KMS-11 (cell line): ENCODE data around the gene EPHA8.

ENCODE experiments used
- H2AFZ ChIP-seq: fragments of 200-600 bp; sonication (generic); 2 replicates; pipeline ENCODE4 v1.6.1; 2016; ENCODE audit warnings: antibody characterized with exemption, mixed run types, low read depth
- H3K27ac ChIP-seq: fragments of 200-600 bp; sonication (generic); 2 replicates; pipeline ENCODE4 v1.6.1; 2016; ENCODE audit warnings: mild to moderate bottlenecking, mixed run types
- H3K27me3 ChIP-seq: fragments of 200-600 bp; sonication (generic); 2 replicates; pipeline ENCODE4 v1.6.1; 2017; ENCODE audit warnings: mild to moderate bottlenecking, low read depth, mixed run types, moderate library complexity; ENCODE audit not compliant: insufficient read depth
- H3K36me3 ChIP-seq: fragments of 200-600 bp; sonication (generic); 2 replicates; pipeline ENCODE4 v1.6.1; 2017; ENCODE audit warnings: mild to moderate bottlenecking, mixed run types; ENCODE audit not compliant: insufficient read depth
- H3K4me1 ChIP-seq: fragments of 200-600 bp; sonication (generic); 2 replicates; pipeline ENCODE4 v1.6.1; 2016; ENCODE audit warnings: mild to moderate bottlenecking, low read depth, mixed run types; ENCODE audit not compliant: poor library complexity, severe bottlenecking
- H3K4me2 ChIP-seq: fragments of 200-600 bp; sonication (generic); 2 replicates; pipeline ENCODE4 v1.7.0; 2016; ENCODE audit warnings: mild to moderate bottlenecking, mixed run types
- H3K4me3 ChIP-seq: fragments of 200-600 bp; sonication (generic); IDR thresholded peaks from 2 replicates; pipeline ENCODE4 v1.6.1; 2017; ENCODE audit warnings: low read depth, low read length, mixed read lengths; ENCODE audit not compliant: insufficient read depth
- H3K79me2 ChIP-seq: fragments of 200-600 bp; sonication (generic); 2 replicates; pipeline ENCODE4 v1.6.1; 2016; ENCODE audit warnings: low read depth, mixed run types; ENCODE audit not compliant: insufficient read depth
- H3K9ac ChIP-seq: fragments of 200-600 bp; sonication (generic); 2 replicates; pipeline ENCODE4 v1.6.1; 2016; ENCODE audit warnings: mild to moderate bottlenecking, mixed run types
- H4K20me1 ChIP-seq: fragments of 200-600 bp; sonication (generic); 2 replicates; pipeline ENCODE4 v1.6.1; 2016; ENCODE audit warnings: mild to moderate bottlenecking, mixed run types; ENCODE audit not compliant: insufficient read depth
- TF ChIP-seq, protein P1 (sequence below): fragments of 200-600 bp; sonication (generic); conservative IDR thresholded peaks from 2 replicates; pipeline ENCODE4 v1.6.1; 2017; ENCODE audit warnings: low read depth, mild to moderate bottlenecking, antibody characterized with exemption, low read length, moderate library complexity, mixed read lengths

The EPHA8 gene

GRCh38 chr1:22562584-22563583 lies at the start of gene EPHA8:
EPHA8 (plus strand) TSS chr1:22563489; CDS start chr1:22563636, 147 bp downstream.
- Histone ChIP-seq H3K4me3 (no peak within 1 kb of the TSS), H2AFZ (no peak within 1 kb of the TSS), H3K4me1 (no peaks in the 10 kb centered on the region), H3K36me3 (no peaks in the 10 kb centered on the region), H3K27me3 (peaks cover 81% of the 10 kb centered on the region), H3K79me2 (no peaks in the 10 kb centered on the region), H4K20me1 (no peaks in the 10 kb centered on the region), H3K4me2 (no peak within 1 kb of the TSS), H3K9ac (no peak within 1 kb of the TSS), H3K27ac (no peak within 1 kb of the TSS)
- TF ChIP-seq, protein P1, sequence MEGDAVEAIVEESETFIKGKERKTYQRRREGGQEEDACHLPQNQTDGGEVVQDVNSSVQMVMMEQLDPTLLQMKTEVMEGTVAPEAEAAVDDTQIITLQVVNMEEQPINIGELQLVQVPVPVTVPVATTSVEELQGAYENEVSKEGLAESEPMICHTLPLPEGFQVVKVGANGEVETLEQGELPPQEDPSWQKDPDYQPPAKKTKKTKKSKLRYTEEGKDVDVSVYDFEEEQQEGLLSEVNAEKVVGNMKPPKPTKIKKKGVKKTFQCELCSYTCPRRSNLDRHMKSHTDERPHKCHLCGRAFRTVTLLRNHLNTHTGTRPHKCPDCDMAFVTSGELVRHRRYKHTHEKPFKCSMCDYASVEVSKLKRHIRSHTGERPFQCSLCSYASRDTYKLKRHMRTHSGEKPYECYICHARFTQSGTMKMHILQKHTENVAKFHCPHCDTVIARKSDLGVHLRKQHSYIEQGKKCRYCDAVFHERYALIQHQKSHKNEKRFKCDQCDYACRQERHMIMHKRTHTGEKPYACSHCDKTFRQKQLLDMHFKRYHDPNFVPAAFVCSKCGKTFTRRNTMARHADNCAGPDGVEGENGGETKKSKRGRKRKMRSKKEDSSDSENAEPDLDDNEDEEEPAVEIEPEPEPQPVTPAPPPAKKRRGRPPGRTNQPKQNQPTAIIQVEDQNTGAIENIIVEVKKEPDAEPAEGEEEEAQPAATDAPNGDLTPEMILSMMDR, result no peak

- H3K36me3 ChIP-seq, result no peaks in the 10 kb centered on the region
- no peak overlapping the region for H3K4me2 ChIP-seq
- no peaks in the 10 kb centered on the region for H4K20me1 ChIP-seq
- no peak overlapping the region for H3K4me3 ChIP-seq
- H2AFZ ChIP-seq, result no peak overlapping the region
- no peak overlapping the region for H3K9ac ChIP-seq
- TF ChIP-seq, protein P1, result no peak
- no peaks in the 10 kb centered on the region for H3K4me1 ChIP-seq
- no peaks in the 10 kb centered on the region for H3K27me3 ChIP-seq
- no peak overlapping the region for H3K27ac ChIP-seq
- no peaks in the 10 kb centered on the region for H3K79me2 ChIP-seq
Measured at GRCh38 chr1:22516906-22517571, 46.2 kb upstream of the EPHA8 start.

DNA sequence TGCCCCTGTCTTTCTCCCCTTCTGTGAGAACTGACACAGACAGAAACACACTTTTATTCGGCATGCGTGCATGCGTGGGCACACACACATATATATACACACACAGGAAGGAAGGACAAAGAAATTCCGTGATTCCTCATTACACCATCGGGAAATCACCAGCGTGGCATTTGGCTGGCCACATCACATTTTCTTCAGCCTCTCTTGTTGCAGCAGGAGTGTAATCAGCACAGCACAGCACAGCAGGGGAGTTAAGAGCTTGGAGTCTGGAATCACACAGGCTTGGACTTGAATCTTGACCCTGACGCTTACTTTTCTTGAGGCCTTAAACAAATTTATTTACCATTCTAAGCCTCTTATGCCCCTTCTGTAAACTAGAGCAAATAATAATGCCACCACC lies 45.3 kb upstream of the EPHA8 start:
- Histone ChIP-seq H3K4me1 (no peaks in the 10 kb centered on the region), H3K4me3 (no peak overlapping the region), H3K9ac (no peak overlapping the region), H3K27ac (no peak overlapping the region), H2AFZ (no peak overlapping the region), H3K36me3 (no peaks in the 10 kb centered on the region), H3K79me2 (no peaks in the 10 kb centered on the region), H3K27me3 (no peaks in the 10 kb centered on the region), H3K4me2 (no peak overlapping the region), H4K20me1 (no peaks in the 10 kb centered on the region)
- TF ChIP-seq, protein P1, result no peak

DNA sequence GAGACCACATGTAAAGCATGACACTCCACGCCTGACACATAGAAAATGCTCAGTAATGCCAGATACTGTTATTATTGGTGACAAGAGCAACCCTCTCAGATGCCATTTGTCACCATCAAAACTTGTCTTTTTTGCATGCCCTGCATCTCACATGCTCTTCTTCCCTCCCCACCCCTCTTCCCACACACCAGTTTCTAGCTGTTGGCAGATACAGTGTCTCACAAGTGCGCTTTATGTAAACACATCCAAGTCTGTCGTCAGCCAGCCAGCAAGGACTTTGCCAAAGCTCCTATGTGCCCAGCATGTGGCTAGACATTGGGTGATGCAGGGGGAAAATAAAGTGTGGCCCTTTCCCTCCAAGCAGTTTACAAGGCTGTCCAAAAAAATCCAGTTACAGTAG lies 44.9 kb upstream of the EPHA8 start:
- Histone ChIP-seq H3K27ac (no peak overlapping the region), H3K4me3 (no peak overlapping the region), H3K9ac (no peak overlapping the region), H3K27me3 (no peaks in the 10 kb centered on the region), H4K20me1 (no peaks in the 10 kb centered on the region), H3K79me2 (no peaks in the 10 kb centered on the region), H3K36me3 (no peaks in the 10 kb centered on the region), H3K4me1 (no peaks in the 10 kb centered on the region), H2AFZ (no peak overlapping the region), H3K4me2 (no peak overlapping the region)
- TF ChIP-seq, protein P1, result no peak
